Measurements from ENCODE around the gene MOB3A. TPM values are rescaled to one million over a fixed set of nuclear protein-coding genes. Genes with fewer than 3 reads are reported as not detected.
"Not testable (repeated sequence)": the region's sequence is repeated elsewhere in the genome, so short reads cannot be mapped to it uniquely, and the experiment has no call there.

MOB3A gene
- total RNA-seq, 4 donors from 2014 or later, result 18.7 to 74.2 (median 46.1) TPM

- intact Hi-C loops (cut with DNase I; ENCODE audit: low total_unique reads) (no loop called here), in situ Hi-C loops (cut with MboI; ENCODE audit: low pct_ligation_motif_present in 1 of 4, low pct_unique_long_range_greater_than_20kb in 1 of 4, low sequenced_read_pairs in 3 of 4) (no loop called here)
- peaks cover 5 to 88% (median 53%) of the 10 kb centered on the region in 4 donors for H3K4me1 ChIP-seq
- no peaks in the 10 kb centered on the region for H3K9me3 ChIP-seq
- no peaks in the 10 kb centered on the region for H3K36me3 ChIP-seq
- no peak for TF ChIP-seq POLR2AphosphoS5 (IDR thresholded peaks at IDR 0.05)
- TF ChIP-seq CTCF (IDR thresholded peaks at IDR 0.05), result no peak
- TF ChIP-seq POLR2A (IDR thresholded peaks at IDR 0.05), result no peak
- TF ChIP-seq EP300 (IDR thresholded peaks at IDR 0.05; ENCODE audit: low read depth), result no peak
- no peak for DNase-seq
- H3K4me3 ChIP-seq, result no peak overlapping the region
- no peaks in the 10 kb centered on the region for H3K27me3 ChIP-seq
- 53% methylated on average over 2 of the region's 2 CpGs; no CpG with 5 or more reads in 1 of the 2 donors for WGBS, 2 donors (ENCODE audit: low coverage in 1 of 2)
- H3K27ac ChIP-seq, result peak overlapping the region; percentile 94 to 99 (median 98)
Measured at GRCh38 chr19:2089727-2090053, 6.4 kb downstream of the MOB3A start.

- H3K4me1 ChIP-seq, result peaks cover 5 to 82% (median 48%) of the 10 kb centered on the region in 4 donors
- in situ Hi-C loops (cut with MboI; ENCODE audit: low pct_ligation_motif_present in 1 of 4, low pct_unique_long_range_greater_than_20kb in 1 of 4, low sequenced_read_pairs in 3 of 4), result no loop called here
- H3K27ac ChIP-seq, result peak overlapping the region; percentile 94 to 99 (median 98)
- no peaks in the 10 kb centered on the region for H3K9me3 ChIP-seq
- H3K36me3 ChIP-seq, result no peaks in the 10 kb centered on the region
- H3K4me3 ChIP-seq, result no peak overlapping the region
- no peak for DNase-seq
- TF ChIP-seq CTCF (IDR thresholded peaks at IDR 0.05) (no peak), POLR2AphosphoS5 (IDR thresholded peaks at IDR 0.05) (peak in 1 of 3 donors; percentile 5), POLR2A (IDR thresholded peaks at IDR 0.05) (peak; percentile 9)
- intact Hi-C loops (cut with DNase I; ENCODE audit: low total_unique reads), result no loop called here
- H3K27me3 ChIP-seq, result no peaks in the 10 kb centered on the region
- 69% methylated on average over 14 of the region's 16 CpGs; no CpG with 5 or more reads in 1 of the 2 donors for WGBS, 2 donors (ENCODE audit: low coverage in 1 of 2)
Measured at GRCh38 chr19:2089001-2089711, 7.0 kb downstream of the MOB3A start.

GRCh38 chr19:2087621-2088100, 8.5 kb downstream of the MOB3A start:
- Histone ChIP-seq H3K9me3 (no peaks in the 10 kb centered on the region), H3K27ac (peak overlapping the region; percentile 75 to 99 (median 78)), H3K4me1 (peaks cover 5 to 74% (median 35%) of the 10 kb centered on the region in 4 donors), H3K27me3 (no peaks in the 10 kb centered on the region), H3K4me3 (no peak overlapping the region), H3K36me3 (no peaks in the 10 kb centered on the region)
- DNase-seq, result peak; percentile 50
- intact Hi-C loops (cut with DNase I; ENCODE audit: low total_unique reads) (no loop called here), in situ Hi-C loops (cut with MboI; ENCODE audit: low pct_ligation_motif_present in 1 of 4, low pct_unique_long_range_greater_than_20kb in 1 of 4, low sequenced_read_pairs in 3 of 4) (no loop called here)
- TF ChIP-seq POLR2AphosphoS5 (IDR thresholded peaks at IDR 0.05) (peak in 1 of 3 donors; percentile 19), POLR2A (IDR thresholded peaks at IDR 0.05) (no peak)
- 60 to 71% methylated on average over 2 to 11 of the region's 14 CpGs for WGBS, 2 donors (ENCODE audit: low coverage in 1 of 2)

GRCh38 chr19:2086695-2087620, 9.2 kb downstream of the MOB3A start:
- in situ Hi-C loops (cut with MboI; ENCODE audit: low pct_ligation_motif_present in 1 of 4, low pct_unique_long_range_greater_than_20kb in 1 of 4, low sequenced_read_pairs in 3 of 4); H3K36me3 ChIP-seq; H3K9me3 ChIP-seq; H3K4me3 ChIP-seq; H3K27me3 ChIP-seq; intact Hi-C loops (cut with DNase I; ENCODE audit: low total_unique reads); DNase-seq: not testable (repeated sequence)
- peaks cover 5 to 73% (median 37%) of the 10 kb centered on the region in 4 donors for H3K4me1 ChIP-seq
- 67 to 77% methylated on average over 12 to 13 of the region's 13 CpGs for WGBS, 2 donors (ENCODE audit: low coverage in 1 of 2)
- H3K27ac ChIP-seq, result peak overlapping the region; percentile 75 to 99 (median 78)

All from transverse colon (tissue), 4 donors.